Ovary (tissue), 3 donors: ENCODE measurements around the gene EEF1AKMT4.

Experiments used
- CTCF ChIP-seq, 3 donors: fragments of 450-650 bp in 2 of 3; fragments of 200-600 bp in 1 of 3; IDR thresholded peaks; one replicate each; pipeline versions ENCODE4 v1.5.1 to v1.8.0; 2016 to 2022; ENCODE audit warnings: antibody characterized with exemption in 3 of 3, mild to moderate bottlenecking in 1 of 3
- EP300 ChIP-seq: sonication (generic); formaldehyde crosslinking; IDR thresholded peaks from one replicate; pipeline ENCODE4 v1.6.1; 2017; ENCODE audit warnings: antibody characterized with exemption
- POLR2A ChIP-seq: fragments of 450-650 bp; IDR thresholded peaks from one replicate; pipeline ENCODE4 v1.6.1; 2017; ENCODE audit warnings: antibody characterized with exemption, mild to moderate bottlenecking, moderate library complexity
- donor health status: DM: no; HTN: no; CAD: no.

GRCh38 chr3:184295771-184296170 is 46.3 kb downstream of the EEF1AKMT4 start:
- no peak for TF ChIP-seq CTCF (IDR thresholded peaks at IDR 0.05)
- TF ChIP-seq EP300: no peak
- no peak for TF ChIP-seq POLR2A
